Aorta (tissue), 5 donors: Measurements from ENCODE around the gene PACSIN2. TPM values are rescaled to one million over a fixed set of nuclear protein-coding genes. Genes with fewer than 3 reads are reported as not detected.

Experiments used
- ATAC-seq: fragments of 200-7000 bp; cut with Tn5 transposase; one replicate; pipeline ENCODE4 v1.9.1; 2022; ENCODE audit warnings: moderate library complexity; ENCODE audit not compliant: low FRiP score
- DNase-seq, 2 donors: peaks; one replicate each; pipeline ENCODE4 v3.0.0-alpha.2; 2020
- H3K27ac ChIP-seq, 2 donors: one replicate each; pipeline ENCODE4 v1.5.1; 2013; ENCODE audit warnings: low read length in 2 of 2, mild to moderate bottlenecking in 2 of 2, moderate library complexity in 2 of 2, control low read depth in 1 of 2, inconsistent platforms in 1 of 2, low read depth in 1 of 2
- H3K27me3 ChIP-seq, 2 donors: one replicate each; pipeline ENCODE4 v1.6.1; 2013; ENCODE audit warnings: control low read depth in 1 of 2, low read length in 1 of 2, mild to moderate bottlenecking in 1 of 2, moderate library complexity in 1 of 2; ENCODE audit not compliant: insufficient read depth in 2 of 2, control insufficient read depth in 1 of 2
- H3K36me3 ChIP-seq, 2 donors: one replicate each; pipeline ENCODE4 v1.6.1; 2013; ENCODE audit warnings: control low read depth in 1 of 2, low read length in 1 of 2, mild to moderate bottlenecking in 1 of 2; ENCODE audit not compliant: insufficient read depth in 2 of 2, control insufficient read depth in 1 of 2
- H3K4me1 ChIP-seq, 2 donors: one replicate each; pipeline ENCODE4 v1.6.1; 2013; ENCODE audit warnings: low read length in 2 of 2, control low read depth in 1 of 2, mild to moderate bottlenecking in 1 of 2, moderate library complexity in 1 of 2; ENCODE audit not compliant: insufficient read depth in 2 of 2, control insufficient read depth in 1 of 2
- H3K4me3 ChIP-seq, 2 donors: one replicate each; pipeline ENCODE4 v1.5.1; 2013; ENCODE audit warnings: low read length in 2 of 2, control low read depth in 1 of 2, mild to moderate bottlenecking in 1 of 2
- H3K9me3 ChIP-seq: one replicate; pipeline ENCODE4 v1.6.1; 2013; ENCODE audit warnings: mild to moderate bottlenecking, low read length; ENCODE audit not compliant: control insufficient read depth
- WGBS, 2 donors: extraction: QIAGEN DNeasy Blood & Tissue Kit; methylation state at CpG; one replicate each; pipeline ENCODE4 v1.1.7; 2013; 5-methylcytosine and 5-hydroxymethylcytosine counted together
- intact Hi-C, 2 donors: fragments of 100-400 bp; cut with DNase I; formaldehyde crosslinking; loops; one replicate each; pipeline versions ENCODE4 v1.14.2 to v1.15.0; 2022
- polyA plus RNA-seq, 2 donors: library from polyadenylated mRNA; stranded (reverse); fragments of 200-250 nt; gene quantifications; one replicate each; pipeline ENCODE4 v1.2.3, GENCODE V29; 2013
- total RNA-seq, 2 donors: library from RNA; stranded (reverse); fragmentation: NEBNext Ultra II Directional; extraction: Animal tissue kit (Norgen Biotek cat#: 25700); gene quantifications; one replicate each; pipeline ENCODE4 v1.2.1, GENCODE V29; 2021
- donor health status: healthy with polysubstance abuse.
- donor health status: Bipolar disorder and iron deficiency.
- donor health status: DM: no; HTN: no; CAD: no.
- donor health status: DM: no; HTN: no; CAD: no.
- donor health status: DM: yes; HTN: yes; CAD: no.

PACSIN2 gene
- total and polyA plus RNA-seq, 4 donors: 50.5 to 127 (median 84.7) TPM

GRCh38 chr22:43015677-43016042, 711 bp upstream of the PACSIN2 start:
- no peak for ATAC-seq
- intact Hi-C loops: loop anchor here in 1 of 2 donors (5.0 to 10.0 kb wide), 2 partner anchors 111 to 148 kb away; no protein-coding TSS in a partner anchor
- no peaks in the 10 kb centered on the region for H3K9me3 ChIP-seq

GRCh38 chr22:43014316-43014868, 557 bp downstream of the PACSIN2 start:
- peak overlapping the region in 1 of 2 donors; percentile 52 for H3K27ac ChIP-seq
- peak; percentile 43 for ATAC-seq
- peak; percentile 73 to 86 for DNase-seq
- H3K4me3 ChIP-seq: peak overlapping the region; percentile 64 to 94
- WGBS, 2 donors: 1% methylated on average over 24 to 39 of the region's 39 CpGs
- no peaks in the 10 kb centered on the region for H3K27me3 ChIP-seq
- intact Hi-C loops: loop anchor here in 1 of 2 donors (5.0 to 10.0 kb wide), 2 partner anchors 82 to 110 kb away; no protein-coding TSS in a partner anchor
- no peaks in the 10 kb centered on the region for H3K36me3 ChIP-seq
- no peaks in the 10 kb centered on the region for H3K9me3 ChIP-seq
- H3K4me1 ChIP-seq: no peaks in the 10 kb centered on the region

More at GRCh38 chr22:43015677-43016042, 711 bp upstream of the PACSIN2 start:
- Histone ChIP-seq H3K4me1 (no peaks in the 10 kb centered on the region), H3K27me3 (no peaks in the 10 kb centered on the region), H3K4me3 (peak overlapping the region; percentile 49 to 63), H3K36me3 (no peaks in the 10 kb centered on the region), H3K27ac (no peak overlapping the region)
- DNase-seq: no peak
- WGBS, 2 donors: 20 to 21% methylated on average over 5 of the region's 5 CpGs

- Histone ChIP-seq H3K27ac (peak overlapping the region in 1 of 2 donors; percentile 21), H3K36me3 (no peaks in the 10 kb centered on the region), H3K27me3 (no peaks in the 10 kb centered on the region), H3K4me1 (no peaks in the 10 kb centered on the region), H3K4me3 (peak overlapping the region; percentile 64 to 94), H3K9me3 (no peaks in the 10 kb centered on the region)
- 4 to 5% methylated on average over 16 of the region's 16 CpGs for WGBS, 2 donors
- intact Hi-C loops: loop anchor here in 1 of 2 donors (5.0 to 10.0 kb wide), 2 partner anchors 81 to 109 kb away; no protein-coding TSS in a partner anchor
- no peak for ATAC-seq
- no peak for DNase-seq
These were observed 1.3 kb downstream of the PACSIN2 start for GRCh38 chr22:43013355-43014315.

GRCh38 chr22:43012390-43012789, 2.6 kb downstream of the PACSIN2 start:
- no peak for ATAC-seq
- Histone ChIP-seq H3K36me3 (no peaks in the 10 kb centered on the region), H3K9me3 (no peaks in the 10 kb centered on the region), H3K27me3 (no peaks in the 10 kb centered on the region), H3K4me3 (no peak overlapping the region), H3K27ac (no peak overlapping the region), H3K4me1 (no peaks in the 10 kb centered on the region)
- 74 to 75% methylated on average over 6 of the region's 6 CpGs for WGBS, 2 donors
- intact Hi-C loops: loop anchor here in 1 of 2 donors (5.0 to 10.0 kb wide), 2 partner anchors 80 to 108 kb away; no protein-coding TSS in a partner anchor
- peak in 1 of 2 donors; percentile 21 for DNase-seq

- DNase-seq (peak in 1 of 2 donors; percentile 1), ATAC-seq (no peak)
- Histone ChIP-seq H3K4me3 (no peak overlapping the region), H3K9me3 (no peaks in the 10 kb centered on the region), H3K4me1 (no peaks in the 10 kb centered on the region), H3K27me3 (no peaks in the 10 kb centered on the region), H3K36me3 (no peaks in the 10 kb centered on the region), H3K27ac (no peak overlapping the region)
- intact Hi-C loops: loop anchor here in 1 of 2 donors (5.0 to 10.0 kb wide), 2 partner anchors 79 to 106 kb away; no protein-coding TSS in a partner anchor
- 87 to 88% methylated on average over 7 of the region's 7 CpGs for WGBS, 2 donors
These were observed 3.9 kb downstream of the PACSIN2 start for GRCh38 chr22:43011079-43011478.

GRCh38 chr22:43009444-43009843, 5.5 kb downstream of the PACSIN2 start:
- H3K27me3 ChIP-seq: no peaks in the 10 kb centered on the region
- intact Hi-C loops: no loop called here
- peak overlapping the region in 1 of 2 donors; percentile 46 for H3K27ac ChIP-seq
- 66 to 68% methylated on average over 4 of the region's 4 CpGs for WGBS, 2 donors
- no peaks in the 10 kb centered on the region for H3K4me1 ChIP-seq
- H3K36me3 ChIP-seq: no peaks in the 10 kb centered on the region
- DNase-seq (peak in 1 of 2 donors; percentile 17), ATAC-seq (no peak)
- no peak overlapping the region for H3K4me3 ChIP-seq
- H3K9me3 ChIP-seq: no peaks in the 10 kb centered on the region

- no peak overlapping the region for H3K4me3 ChIP-seq
- no peak for ATAC-seq
- H3K36me3 ChIP-seq: no peaks in the 10 kb centered on the region
- H3K27me3 ChIP-seq: no peaks in the 10 kb centered on the region
- no peaks in the 10 kb centered on the region for H3K9me3 ChIP-seq
- intact Hi-C loops: no loop called here
- H3K27ac ChIP-seq: peak overlapping the region in 1 of 2 donors; percentile 56
- WGBS, 2 donors: 12 to 20% methylated on average over 4 of the region's 4 CpGs
- peak in 1 of 2 donors; percentile 10 for DNase-seq
- no peaks in the 10 kb centered on the region for H3K4me1 ChIP-seq
These were observed 6.0 kb downstream of the PACSIN2 start for GRCh38 chr22:43008921-43009320.

GRCh38 chr22:43008509-43008908, 6.4 kb downstream of the PACSIN2 start:
- no peaks in the 10 kb centered on the region for H3K27me3 ChIP-seq
- DNase-seq (peak in 1 of 2 donors; percentile 52), ATAC-seq (peak; percentile 77)
- intact Hi-C loops: no loop called here
- peak overlapping the region in 1 of 2 donors; percentile 10 for H3K27ac ChIP-seq
- H3K36me3 ChIP-seq: no peaks in the 10 kb centered on the region
- WGBS, 2 donors: 85 to 96% methylated on average over 4 of the region's 4 CpGs
- no peak overlapping the region for H3K4me3 ChIP-seq
- H3K4me1 ChIP-seq: no peaks in the 10 kb centered on the region
- no peaks in the 10 kb centered on the region for H3K9me3 ChIP-seq
